Mucosa of descending colon (tissue), 3 donors: ENCODE results near the gene PHKB. TPM values are rescaled to one million over a fixed set of nuclear protein-coding genes. Genes with fewer than 3 reads are reported as not detected.

Experiments used
- ATAC-seq: fragments of 200-7000 bp; cut with Tn5 transposase; one replicate; pipeline ENCODE4 v1.9.1; 2020; ENCODE audit warnings: mild to moderate bottlenecking, moderate library complexity
- DNase-seq, 3 donors: peaks; one replicate each; pipeline ENCODE4 v3.0.0-alpha.2; 2020
- H3K36me3 ChIP-seq: fragments of 200-600 bp; one replicate; pipeline ENCODE4 v1.8.0; 2021; ENCODE audit warnings: low read depth, mild to moderate bottlenecking
- H3K4me1 ChIP-seq: fragments of 200-600 bp; one replicate; pipeline ENCODE4 v1.8.0; 2021; ENCODE audit warnings: low read depth, mild to moderate bottlenecking
- H3K4me3 ChIP-seq: fragments of 200-600 bp; one replicate; pipeline ENCODE4 v1.8.0; 2021; ENCODE audit warnings: mild to moderate bottlenecking
- H3K9me3 ChIP-seq: fragments of 200-600 bp; one replicate; pipeline ENCODE4 v1.8.0; 2021; ENCODE audit warnings: mild to moderate bottlenecking
- CTCF ChIP-seq: fragments of 200-600 bp; IDR thresholded peaks from one replicate; pipeline ENCODE4 v1.8.0; 2022; ENCODE audit warnings: antibody characterized with exemption, mild to moderate bottlenecking
- intact Hi-C, 2 donors: fragments of 100-400 bp; cut with DNase I in 1 of 2; cut with micrococcal nuclease in 1 of 2; formaldehyde crosslinking; loops; one replicate each; pipeline versions ENCODE4 v1.11.0 to v1.11.1; 2022; cut with DNase I, micrococcal nuclease
- total RNA-seq, 3 donors: library from RNA; stranded (reverse); fragmentation: NEBNext Ultra II Directional in 2 of 3; extraction: Animal tissue kit (Norgen Biotek cat#: 25700) in 2 of 3; gene quantifications; one replicate each; pipeline versions ENCODE4 v1.2.1 to v1.2.4, GENCODE V29; 2021 to 2023
- donor health status: DM: no; HTN: no; CAD: no; lungs with moderate emphysema.
- donor health status: DM: no; HTN: no; CAD: no.
- donor health status: DM: no; HTN: yes; CAD: no.

The PHKB gene
- total RNA-seq, 3 donors from 2014 or later = 67.8 to 101 (median 81.4) TPM

- DNase-seq (no peak), ATAC-seq (no peak)
- intact Hi-C loops = no loop called here
- TF ChIP-seq CTCF = no peak
- Histone ChIP-seq H3K36me3 (no peaks in the 10 kb centered on the region), H3K4me1 (no peaks in the 10 kb centered on the region), H3K9me3 (no peaks in the 10 kb centered on the region), H3K4me3 (no peak overlapping the region)
Measured at GRCh38 chr16:47561286-47561685, 100.2 kb downstream of the PHKB start.

DNA sequence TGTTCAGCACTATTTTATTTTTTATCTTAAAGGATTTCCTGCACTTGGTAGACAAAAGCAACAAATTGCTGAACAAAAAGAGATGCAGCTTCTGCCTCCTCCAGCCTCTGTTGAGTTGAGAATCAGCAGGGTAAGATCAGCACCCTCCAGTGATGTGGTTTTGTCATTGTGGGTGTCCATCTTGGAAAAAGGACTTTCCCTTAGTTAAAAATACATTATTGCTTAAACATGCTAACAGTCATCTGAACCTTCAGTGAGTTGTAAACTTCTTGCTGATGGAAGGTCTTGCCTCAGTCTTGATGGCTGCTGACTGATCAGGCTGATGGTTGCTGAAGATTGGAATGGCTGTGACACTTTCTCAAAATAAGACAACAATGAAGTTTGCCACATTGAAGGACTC lies 101.2 kb downstream of the PHKB start:
- no peaks in the 10 kb centered on the region for H3K4me1 ChIP-seq
- ATAC-seq = no peak
- no peaks in the 10 kb centered on the region for H3K36me3 ChIP-seq
- H3K9me3 ChIP-seq = no peaks in the 10 kb centered on the region
- H3K4me3 ChIP-seq = no peak overlapping the region
- no peak for TF ChIP-seq CTCF
- intact Hi-C loops = no loop called here
- DNase-seq = no peak

GRCh38 chr16:47565454-47565853 lies 104.3 kb downstream of the PHKB start:
- ATAC-seq = peak; percentile 44
- TF ChIP-seq CTCF = no peak
- no peak overlapping the region for H3K4me3 ChIP-seq
- H3K36me3 ChIP-seq = no peaks in the 10 kb centered on the region
- H3K9me3 ChIP-seq = no peaks in the 10 kb centered on the region
- DNase-seq = peak in 2 of 3 donors; percentile 33 to 35
- no peaks in the 10 kb centered on the region for H3K4me1 ChIP-seq
- intact Hi-C loops = no loop called here

GRCh38 chr16:47567321-47567720 lies 106.2 kb downstream of the PHKB start:
- H3K4me1 ChIP-seq = no peaks in the 10 kb centered on the region
- no peak for TF ChIP-seq CTCF
- intact Hi-C loops = no loop called here

DNA sequence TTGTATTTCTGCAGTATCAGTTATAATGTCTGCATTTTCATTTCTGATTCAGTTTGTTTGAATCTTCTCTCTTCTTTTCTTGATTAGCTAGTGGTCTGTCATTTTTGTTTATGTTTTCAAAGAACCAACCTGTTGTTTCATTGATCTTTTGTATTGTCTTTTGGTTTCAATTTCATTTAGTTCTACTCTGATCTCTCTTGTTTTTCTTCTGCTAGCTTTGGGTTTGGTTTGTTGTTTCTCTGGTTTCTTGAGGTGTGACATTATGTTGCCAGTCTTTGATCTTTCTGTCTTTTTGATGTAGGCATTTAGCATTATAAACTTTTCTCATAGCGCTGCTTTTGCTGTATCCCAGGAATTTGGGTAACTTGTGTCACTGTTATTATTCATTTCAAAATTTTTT lies 107.2 kb downstream of the PHKB start:
- no peaks in the 10 kb centered on the region for H3K9me3 ChIP-seq
- H3K4me3 ChIP-seq = no peak overlapping the region
- no peak for TF ChIP-seq CTCF
- ATAC-seq (no peak), DNase-seq (no peak)
- H3K36me3 ChIP-seq = no peaks in the 10 kb centered on the region
- H3K4me1 ChIP-seq = no peaks in the 10 kb centered on the region
- intact Hi-C loops = no loop called here

More at GRCh38 chr16:47567321-47567720, 106.2 kb downstream of the PHKB start:
- no peak for ATAC-seq
- no peaks in the 10 kb centered on the region for H3K9me3 ChIP-seq
- no peak for DNase-seq
- H3K36me3 ChIP-seq = no peaks in the 10 kb centered on the region
- no peak overlapping the region for H3K4me3 ChIP-seq

GRCh38 chr16:47571049-47571448 lies 109.9 kb downstream of the PHKB start:
- no peak for TF ChIP-seq CTCF
- H3K9me3 ChIP-seq = no peaks in the 10 kb centered on the region
- no peak for DNase-seq

More at GRCh38 chr16:47571049-47571448, 109.9 kb downstream of the PHKB start:
- H3K4me3 ChIP-seq = no peak overlapping the region
- intact Hi-C loops = no loop called here
- no peaks in the 10 kb centered on the region for H3K36me3 ChIP-seq
- ATAC-seq = no peak
- no peaks in the 10 kb centered on the region for H3K4me1 ChIP-seq
